ENCODE data around the gene UVRAG. TPM values are rescaled to one million over a fixed set of nuclear protein-coding genes. Genes with fewer than 3 reads are reported as not detected.

UVRAG gene
- total RNA-seq, 1 donor, result 28.2 TPM

- H3K4me3 ChIP-seq (ENCODE audit: insufficient read depth, low read length), result no peak overlapping the region
- H3K27ac ChIP-seq (ENCODE audit: low read depth, low read length), result no peak overlapping the region
- H3K27me3 ChIP-seq (ENCODE audit: insufficient read depth, low read length), result no peaks in the 10 kb centered on the region
- no peaks in the 10 kb centered on the region for H3K9me3 ChIP-seq (ENCODE audit: low read depth, low read length)
- H3K79me2 ChIP-seq (ENCODE audit: insufficient read depth, low read length), result no peaks in the 10 kb centered on the region
- H4K20me1 ChIP-seq (ENCODE audit: insufficient read depth, low read length), result no peaks in the 10 kb centered on the region
- H2AFZ ChIP-seq (ENCODE audit: low read length), result no peak overlapping the region
- H3K4me1 ChIP-seq (ENCODE audit: insufficient read depth, low read length), result peaks cover 3% of the 10 kb centered on the region
- DNase-seq (ENCODE audit: insufficient read length, low spot score, missing footprints), result no peak
- no peaks in the 10 kb centered on the region for H3K36me3 ChIP-seq (ENCODE audit: insufficient read depth, low read length)
- H3K4me2 ChIP-seq (ENCODE audit: insufficient read depth, low read length), result no peak overlapping the region
- TF ChIP-seq, protein P1, sequence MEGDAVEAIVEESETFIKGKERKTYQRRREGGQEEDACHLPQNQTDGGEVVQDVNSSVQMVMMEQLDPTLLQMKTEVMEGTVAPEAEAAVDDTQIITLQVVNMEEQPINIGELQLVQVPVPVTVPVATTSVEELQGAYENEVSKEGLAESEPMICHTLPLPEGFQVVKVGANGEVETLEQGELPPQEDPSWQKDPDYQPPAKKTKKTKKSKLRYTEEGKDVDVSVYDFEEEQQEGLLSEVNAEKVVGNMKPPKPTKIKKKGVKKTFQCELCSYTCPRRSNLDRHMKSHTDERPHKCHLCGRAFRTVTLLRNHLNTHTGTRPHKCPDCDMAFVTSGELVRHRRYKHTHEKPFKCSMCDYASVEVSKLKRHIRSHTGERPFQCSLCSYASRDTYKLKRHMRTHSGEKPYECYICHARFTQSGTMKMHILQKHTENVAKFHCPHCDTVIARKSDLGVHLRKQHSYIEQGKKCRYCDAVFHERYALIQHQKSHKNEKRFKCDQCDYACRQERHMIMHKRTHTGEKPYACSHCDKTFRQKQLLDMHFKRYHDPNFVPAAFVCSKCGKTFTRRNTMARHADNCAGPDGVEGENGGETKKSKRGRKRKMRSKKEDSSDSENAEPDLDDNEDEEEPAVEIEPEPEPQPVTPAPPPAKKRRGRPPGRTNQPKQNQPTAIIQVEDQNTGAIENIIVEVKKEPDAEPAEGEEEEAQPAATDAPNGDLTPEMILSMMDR (IDR thresholded peaks at IDR 0.05; ENCODE audit: extremely low read depth, low read depth, low read length), result no peak
Observed at GRCh38 chr11:75781296-75781695, 33.7 kb upstream of the UVRAG start.

- Histone ChIP-seq H3K36me3 (ENCODE audit: insufficient read depth, low read length) (no peaks in the 10 kb centered on the region), H3K4me3 (ENCODE audit: insufficient read depth, low read length) (no peak overlapping the region), H2AFZ (ENCODE audit: low read length) (no peak overlapping the region), H3K4me2 (ENCODE audit: insufficient read depth, low read length) (no peak overlapping the region), H3K27ac (ENCODE audit: low read depth, low read length) (no peak overlapping the region), H3K27me3 (ENCODE audit: insufficient read depth, low read length) (no peaks in the 10 kb centered on the region), H4K20me1 (ENCODE audit: insufficient read depth, low read length) (no peaks in the 10 kb centered on the region), H3K79me2 (ENCODE audit: insufficient read depth, low read length) (no peaks in the 10 kb centered on the region), H3K9me3 (ENCODE audit: low read depth, low read length) (no peaks in the 10 kb centered on the region), H3K4me1 (ENCODE audit: insufficient read depth, low read length) (peaks cover 3% of the 10 kb centered on the region)
- TF ChIP-seq, protein P1 (IDR thresholded peaks at IDR 0.05; ENCODE audit: extremely low read depth, low read depth, low read length), result no peak
- DNase-seq (ENCODE audit: insufficient read length, low spot score, missing footprints), result peak; percentile 47
Observed at GRCh38 chr11:75781831-75782230, 33.2 kb upstream of the UVRAG start.

DNA sequence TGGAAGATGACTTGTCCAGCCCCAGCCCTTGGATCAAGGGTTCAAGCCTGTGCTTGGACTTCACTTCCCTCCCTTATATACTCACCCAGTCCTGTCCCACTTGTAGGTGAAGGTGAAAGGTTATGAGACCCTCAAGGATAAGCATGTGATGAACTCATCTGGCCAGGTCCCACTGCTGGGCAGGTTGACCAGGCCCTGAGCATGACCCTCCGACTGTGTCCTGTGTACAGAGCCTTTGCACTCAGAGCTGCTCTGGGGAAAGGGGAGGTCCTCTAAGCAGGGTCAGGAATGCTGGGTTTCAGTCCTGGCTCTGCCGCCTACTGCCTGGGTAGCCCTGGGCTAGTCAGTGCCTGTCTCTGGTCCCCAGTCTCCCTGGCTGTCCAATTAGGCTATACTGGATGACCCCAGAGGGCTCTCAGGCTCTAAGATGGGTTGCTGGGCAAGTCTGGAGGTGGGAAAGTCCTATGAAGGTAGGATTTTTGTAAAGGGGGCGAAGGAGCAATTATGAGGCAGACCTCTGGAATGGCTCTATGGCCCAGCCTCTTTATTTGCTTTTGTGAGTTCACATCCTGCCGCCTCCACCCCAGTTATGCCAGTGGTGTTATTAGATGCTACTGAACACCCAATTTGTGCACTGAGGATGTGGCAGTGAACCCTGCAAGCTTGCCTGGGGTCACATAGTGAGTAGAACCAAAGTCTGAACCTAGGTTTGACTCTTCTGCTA lies 32.3 kb upstream of the UVRAG start:
- no peak overlapping the region for H3K4me3 ChIP-seq (ENCODE audit: insufficient read depth, low read length)
- peaks cover 3% of the 10 kb centered on the region for H3K4me1 ChIP-seq (ENCODE audit: insufficient read depth, low read length)
- H2AFZ ChIP-seq (ENCODE audit: low read length), result peak overlapping the region; percentile 85
- H3K27ac ChIP-seq (ENCODE audit: low read depth, low read length), result no peak overlapping the region
- no peaks in the 10 kb centered on the region for H3K9me3 ChIP-seq (ENCODE audit: low read depth, low read length)
- H3K36me3 ChIP-seq (ENCODE audit: insufficient read depth, low read length), result no peaks in the 10 kb centered on the region
- H4K20me1 ChIP-seq (ENCODE audit: insufficient read depth, low read length), result no peaks in the 10 kb centered on the region
- DNase-seq (ENCODE audit: insufficient read length, low spot score, missing footprints), result peak; percentile 63
- TF ChIP-seq, protein P1 (IDR thresholded peaks at IDR 0.05; ENCODE audit: extremely low read depth, low read depth, low read length), result no peak
- no peak overlapping the region for H3K4me2 ChIP-seq (ENCODE audit: insufficient read depth, low read length)
- no peaks in the 10 kb centered on the region for H3K27me3 ChIP-seq (ENCODE audit: insufficient read depth, low read length)
- no peaks in the 10 kb centered on the region for H3K79me2 ChIP-seq (ENCODE audit: insufficient read depth, low read length)

DNA sequence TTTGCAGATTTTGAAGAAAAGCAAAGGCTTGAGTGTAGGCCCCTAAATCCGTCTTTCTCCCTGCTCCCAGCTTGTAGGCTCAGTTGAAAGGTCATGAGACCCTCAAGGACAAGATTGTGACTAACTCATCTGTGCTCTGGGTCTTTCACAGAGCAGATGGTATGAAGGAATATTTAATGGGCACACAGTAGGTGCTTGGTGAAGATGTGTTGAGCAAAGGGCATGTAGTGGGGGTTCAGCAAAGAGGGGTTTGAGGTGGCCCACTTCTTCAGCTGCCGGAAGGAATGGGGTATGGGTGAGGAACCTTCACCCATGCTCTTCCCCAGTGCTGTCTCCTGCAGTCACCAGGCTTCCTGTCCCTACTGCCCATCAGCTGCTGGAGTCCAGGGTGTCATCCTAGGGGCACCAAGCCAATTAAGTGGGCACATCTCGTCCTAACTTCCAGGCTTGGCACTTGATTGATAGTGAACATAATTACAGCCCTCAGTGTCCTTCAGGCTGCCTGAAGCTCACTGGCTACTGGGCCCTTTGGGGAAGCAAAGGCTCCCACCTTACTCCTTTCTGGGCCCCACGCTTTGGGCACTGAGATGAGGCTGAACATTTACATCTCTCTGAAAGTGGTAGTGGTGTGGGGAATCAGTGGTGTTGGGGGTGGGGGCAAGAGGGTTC lies 31.5 kb upstream of the UVRAG start:
- Histone ChIP-seq H3K4me2 (ENCODE audit: insufficient read depth, low read length) (no peak overlapping the region), H2AFZ (ENCODE audit: low read length) (peak overlapping the region; percentile 85), H3K27ac (ENCODE audit: low read depth, low read length) (no peak overlapping the region), H3K4me3 (ENCODE audit: insufficient read depth, low read length) (no peak overlapping the region), H3K27me3 (ENCODE audit: insufficient read depth, low read length) (no peaks in the 10 kb centered on the region), H4K20me1 (ENCODE audit: insufficient read depth, low read length) (no peaks in the 10 kb centered on the region), H3K4me1 (ENCODE audit: insufficient read depth, low read length) (peaks cover 3% of the 10 kb centered on the region), H3K79me2 (ENCODE audit: insufficient read depth, low read length) (no peaks in the 10 kb centered on the region), H3K9me3 (ENCODE audit: low read depth, low read length) (no peaks in the 10 kb centered on the region), H3K36me3 (ENCODE audit: insufficient read depth, low read length) (no peaks in the 10 kb centered on the region)
- TF ChIP-seq, protein P1 (IDR thresholded peaks at IDR 0.05; ENCODE audit: extremely low read depth, low read depth, low read length), result no peak
- DNase-seq (ENCODE audit: insufficient read length, low spot score, missing footprints), result peak; percentile 59

All from osteoblast (primary cell).